GM12878 (cell line): ENCODE data around the gene RASAL2.
"Not testable (repeated sequence)": the region's sequence is repeated elsewhere in the genome, so short reads cannot be mapped to it uniquely, and the experiment has no call there.

Source experiments
- FOXK2 ChIP-seq: fragments of 450-650 bp; IDR thresholded peaks from 2 replicates; pipeline ENCODE4 v1.6.1; 2017; ENCODE audit warnings: mild to moderate bottlenecking, moderate library complexity
- MYC ChIP-seq: IDR thresholded peaks from 2 replicates; pipeline ENCODE4 v1.6.1; 2011; ENCODE audit warnings: mild to moderate bottlenecking, low read length, moderate library complexity, inconsistent platforms; ENCODE audit not compliant: insufficient read depth, insufficient replicate concordance, insufficient read length, severe bottlenecking
- NR2F1 ChIP-seq: fragments of 450-650 bp; conservative IDR thresholded peaks from 2 replicates; pipeline ENCODE4 v1.6.1; 2017; ENCODE audit warnings: mild to moderate bottlenecking
- POLR2AphosphoS5 ChIP-seq: IDR thresholded peaks from 2 replicates; pipeline ENCODE4 v1.6.1; 2011; ENCODE audit warnings: mild to moderate bottlenecking, low read length, inconsistent platforms
- ZBED1 ChIP-seq: IDR thresholded peaks from 2 replicates; pipeline ENCODE4 v1.6.1; 2016; ENCODE audit warnings: borderline replicate concordance
- ZNF274 ChIP-seq: IDR thresholded peaks from one replicate; pipeline ENCODE4 v1.8.0; 2011; ENCODE audit not compliant: insufficient read length, insufficient read depth

DNA sequence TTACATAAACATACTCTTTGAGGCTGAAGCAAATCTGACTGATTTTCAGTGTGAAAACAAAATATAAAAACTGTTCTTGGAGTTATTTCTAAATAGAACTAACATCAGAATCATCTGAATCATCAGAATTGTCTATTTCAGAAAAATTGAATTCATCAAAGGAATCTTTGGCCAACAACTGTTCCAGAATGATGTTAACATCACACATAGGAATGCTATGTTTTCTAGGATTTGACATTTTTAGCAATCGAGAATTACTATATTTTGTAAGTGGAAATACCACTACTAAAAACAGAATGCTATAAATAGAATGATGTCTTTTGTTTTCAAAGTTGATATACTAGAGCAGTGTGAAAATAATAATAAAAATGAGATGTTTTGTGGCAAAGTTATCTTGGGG lies 258.0 kb downstream of the RASAL2 start:
- TF ChIP-seq MYC, ZBED1, POLR2AphosphoS5, ZNF274, NR2F1, FOXK2: not testable (repeated sequence)
